GM23338 (cell line): Measurements from ENCODE around the gene WDR33. TPM values are rescaled to one million over a fixed set of nuclear protein-coding genes. Genes with fewer than 3 reads are reported as not detected.

ENCODE experiments used
- ATAC-seq: fragments of 200-7000 bp; cut with Tn5 transposase; 3 replicates; pipeline ENCODE4 v1.9.1; 2020
- DNase-seq: peaks from one replicate; pipeline ENCODE4 v3.0.0-alpha.2; 2015; ENCODE audit warnings: low spot score
- H2AFZ ChIP-seq: fragments of 200-600 bp; sonication (generic); 2 replicates; pipeline ENCODE4 v1.8.0; 2016; ENCODE audit warnings: antibody characterized with exemption, mild to moderate bottlenecking, moderate library complexity
- H3F3A ChIP-seq: fragments of 200-600 bp; sonication (generic); replicated peaks from 2 replicates; pipeline ENCODE4 v1.8.0; 2017; ENCODE audit warnings: antibody characterized with exemption, mixed run types, low read depth
- H3K27ac ChIP-seq: fragments of 200-600 bp; sonication (generic); 2 replicates; pipeline ENCODE4 v1.6.1; 2016; ENCODE audit warnings: low read depth
- H3K27me3 ChIP-seq: fragments of 200-600 bp; sonication (generic); 2 replicates; pipeline ENCODE4 v1.8.0; 2016; ENCODE audit warnings: mild to moderate bottlenecking, mixed run types, moderate library complexity; ENCODE audit not compliant: insufficient read depth
- H3K36me3 ChIP-seq: fragments of 200-600 bp; sonication (generic); 2 replicates; pipeline ENCODE4 v1.8.0; 2016; ENCODE audit warnings: mild to moderate bottlenecking; ENCODE audit not compliant: insufficient read depth
- H3K4me1 ChIP-seq: fragments of 200-600 bp; sonication (generic); 2 replicates; pipeline ENCODE4 v1.8.0; 2016; ENCODE audit warnings: mild to moderate bottlenecking, moderate library complexity; ENCODE audit not compliant: insufficient read depth
- H3K4me2 ChIP-seq: fragments of 200-600 bp; sonication (generic); 2 replicates; pipeline ENCODE4 v1.7.1; 2017; ENCODE audit warnings: mixed run types
- H3K4me3 ChIP-seq: fragments of 200-600 bp; sonication (generic); 2 replicates; pipeline ENCODE4 v1.6.1; 2016; ENCODE audit warnings: mixed run types
- H3K79me2 ChIP-seq: fragments of 200-600 bp; sonication (generic); replicated peaks from 2 replicates; pipeline ENCODE4 v1.8.0; 2017; ENCODE audit warnings: mild to moderate bottlenecking; ENCODE audit not compliant: insufficient read depth
- H3K9me2 ChIP-seq: fragments of 200-600 bp; sonication (generic); 2 replicates; pipeline ENCODE4 v1.8.0; 2017; ENCODE audit not compliant: insufficient read depth
- H4K20me1 ChIP-seq: fragments of 200-600 bp; sonication (generic); replicated peaks from 2 replicates; pipeline ENCODE4 v1.8.0; 2017; ENCODE audit warnings: mild to moderate bottlenecking; ENCODE audit not compliant: insufficient read depth
- H3K27ac Mint-ChIP-seq: 2 replicates; pipeline ENCODE4 v1.8.0; 2020; ENCODE audit warnings: inconsistent platforms, mild to moderate bottlenecking, moderate library complexity, mixed read lengths
- H3K27me3 Mint-ChIP-seq: 3 replicates; pipeline ENCODE4 v1.8.0; 2022; ENCODE audit warnings: low read depth, mild to moderate bottlenecking, moderate library complexity, mixed read lengths, inconsistent platforms; ENCODE audit not compliant: insufficient read depth, poor library complexity
- H3K36me3 Mint-ChIP-seq: 3 replicates; pipeline ENCODE4 v1.8.0; 2021; ENCODE audit warnings: low read depth, mild to moderate bottlenecking, inconsistent platforms, moderate library complexity, mixed read lengths
- H3K4me1 Mint-ChIP-seq: 3 replicates; pipeline ENCODE4 v1.8.0; 2020; ENCODE audit warnings: mild to moderate bottlenecking, inconsistent platforms, mixed read lengths
- H3K4me3 Mint-ChIP-seq: 3 replicates; pipeline ENCODE4 v1.8.0; 2021; ENCODE audit warnings: moderate library complexity, mild to moderate bottlenecking, inconsistent platforms, mixed read lengths
- H3K9me3 Mint-ChIP-seq: 3 replicates; pipeline ENCODE4 v1.8.0; 2020; ENCODE audit warnings: moderate library complexity, mild to moderate bottlenecking, inconsistent platforms, mixed read lengths
- CREB1 ChIP-seq: fragments of 250-450 bp; sonication (Bioruptor Pico); IDR thresholded peaks from 2 replicates; pipeline ENCODE4 v1.5.0; 2020; ENCODE audit warnings: low read depth, mild to moderate bottlenecking, moderate library complexity
- ETS1 ChIP-seq: IDR thresholded peaks from 2 replicates; pipeline ENCODE4 v1.6.1; 2016; ENCODE audit warnings: antibody characterized with exemption
- EZH2phosphoT487 ChIP-seq: fragments of 200-600 bp; sonication (generic); IDR thresholded peaks from one replicate; pipeline ENCODE4 v1.8.1; 2018; ENCODE audit warnings: antibody characterized with exemption; ENCODE audit not compliant: unreplicated experiment
- JUNB ChIP-seq: IDR thresholded peaks from one replicate; pipeline ENCODE4 v1.6.1; 2016; ENCODE audit warnings: antibody characterized with exemption; ENCODE audit not compliant: unreplicated experiment
- NANOG ChIP-seq: IDR thresholded peaks from 2 replicates; pipeline ENCODE4 v1.6.1; 2016; ENCODE audit warnings: antibody characterized with exemption, borderline replicate concordance
- POLR2AphosphoS5 ChIP-seq: IDR thresholded peaks from 2 replicates; pipeline ENCODE4 v1.6.1; 2016; ENCODE audit warnings: antibody characterized with exemption, low read depth
- ZNF331 ChIP-seq: fragments of 250-450 bp; sonication (Bioruptor Pico); IDR thresholded peaks from 2 replicates; pipeline ENCODE4 v1.5.0; 2020; ENCODE audit warnings: low read depth, mild to moderate bottlenecking, moderate library complexity
- polyA plus RNA-seq: library from polyadenylated mRNA; unstranded; fragments of >200 nt; fragmentation: Nextera tagmentation; extraction: Ambion mirVana; gene quantifications from 2 replicates; pipeline ENCODE4 v1.2.1, GENCODE V29; 2016
- total RNA-seq: library from RNA; depleted of rRNA; stranded (reverse); fragments of >200 nt; shearing (Covaris generic); gene quantifications from 2 replicates; pipeline ENCODE4 v1.2.3, GENCODE V29; 2014
- TF ChIP-seq, protein P1 (sequence below): fragments of 250-450 bp; sonication (Bioruptor Pico); IDR thresholded peaks from 2 replicates; pipeline ENCODE4 v1.5.0; 2020; ENCODE audit warnings: mild to moderate bottlenecking, moderate library complexity

The WDR33 gene
- total and polyA plus RNA-seq, 2 experiments from 2014 or later: 37.2 to 54.7 TPM

GRCh38 chr2:127652786-127653357 is 158.1 kb downstream of the WDR33 start:
- Histone ChIP-seq H3K36me3 (no peaks in the 10 kb centered on the region), H3K27ac (no peak overlapping the region), H4K20me1 (no peaks in the 10 kb centered on the region; the same call in 1 of the 2 replicates), H2AFZ (no peak overlapping the region), H3K9me2 (no peaks in the 10 kb centered on the region), H3K4me3 (no peak overlapping the region), H3K4me2 (no peak overlapping the region), H3K4me1 (no peaks in the 10 kb centered on the region), H3K79me2 (no peaks in the 10 kb centered on the region), H3K27me3 (no peaks in the 10 kb centered on the region), H3F3A (no peaks in the 10 kb centered on the region)
- Mint-ChIP-seq H3K27me3 (peaks cover 22% of the 10 kb centered on the region), H3K4me1 (peaks cover 10% of the 10 kb centered on the region), H3K36me3 (no peaks in the 10 kb centered on the region; the same call in 2 of the 3 replicates), H3K9me3 (no peaks in the 10 kb centered on the region), H3K27ac (no peak overlapping the region; the same call in 1 of the 2 replicates), H3K4me3 (no peak overlapping the region)
- TF ChIP-seq NANOG (no peak), ETS1 (no peak), CREB1 (no peak), POLR2AphosphoS5 (no peak), JUNB (no peak)
- ATAC-seq: no peak
- DNase-seq: no peak

DNA sequence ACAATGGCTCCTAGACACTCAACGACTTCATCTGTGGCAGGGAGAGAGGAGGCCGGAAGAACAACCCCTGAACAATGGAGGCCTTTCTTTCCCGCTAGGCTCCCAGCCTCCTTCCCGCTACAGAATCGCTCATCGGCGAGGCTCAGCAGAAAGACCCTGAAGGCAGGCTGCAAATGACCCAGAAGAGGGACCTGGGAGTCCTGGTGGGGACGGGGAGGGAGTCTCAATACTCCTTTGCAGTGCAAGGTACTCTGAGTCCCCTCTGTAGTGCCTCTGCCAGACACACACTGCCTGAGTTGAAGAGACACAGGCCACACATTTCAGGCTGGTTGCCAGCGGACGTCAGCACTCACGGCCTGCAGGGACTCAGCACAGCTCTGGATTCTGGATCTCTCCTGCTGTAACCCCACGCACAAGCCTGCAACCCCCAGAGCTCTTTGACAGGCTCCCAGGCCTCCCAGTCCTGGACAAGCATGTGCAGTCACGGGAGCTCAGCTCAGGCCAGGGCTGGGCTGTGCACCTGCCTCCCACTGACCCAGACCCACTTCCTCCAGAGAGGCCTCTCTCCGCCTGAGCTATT is 158.9 kb downstream of the WDR33 start:
- DNase-seq: no peak
- Histone ChIP-seq H3K27me3 (no peaks in the 10 kb centered on the region), H3K36me3 (no peaks in the 10 kb centered on the region), H3F3A (no peaks in the 10 kb centered on the region), H2AFZ (no peak overlapping the region), H3K4me2 (no peak overlapping the region), H3K27ac (no peak overlapping the region), H3K9me2 (no peaks in the 10 kb centered on the region), H3K4me1 (no peaks in the 10 kb centered on the region), H3K4me3 (no peak overlapping the region), H3K79me2 (no peaks in the 10 kb centered on the region), H4K20me1 (no peaks in the 10 kb centered on the region; the same call in 1 of the 2 replicates)
- TF ChIP-seq POLR2AphosphoS5 (no peak), NANOG (no peak), EZH2phosphoT487 (no peak), ZNF331 (CRISPR knock-in tag) (no peak), JUNB (no peak)
- TF ChIP-seq, protein P1, sequence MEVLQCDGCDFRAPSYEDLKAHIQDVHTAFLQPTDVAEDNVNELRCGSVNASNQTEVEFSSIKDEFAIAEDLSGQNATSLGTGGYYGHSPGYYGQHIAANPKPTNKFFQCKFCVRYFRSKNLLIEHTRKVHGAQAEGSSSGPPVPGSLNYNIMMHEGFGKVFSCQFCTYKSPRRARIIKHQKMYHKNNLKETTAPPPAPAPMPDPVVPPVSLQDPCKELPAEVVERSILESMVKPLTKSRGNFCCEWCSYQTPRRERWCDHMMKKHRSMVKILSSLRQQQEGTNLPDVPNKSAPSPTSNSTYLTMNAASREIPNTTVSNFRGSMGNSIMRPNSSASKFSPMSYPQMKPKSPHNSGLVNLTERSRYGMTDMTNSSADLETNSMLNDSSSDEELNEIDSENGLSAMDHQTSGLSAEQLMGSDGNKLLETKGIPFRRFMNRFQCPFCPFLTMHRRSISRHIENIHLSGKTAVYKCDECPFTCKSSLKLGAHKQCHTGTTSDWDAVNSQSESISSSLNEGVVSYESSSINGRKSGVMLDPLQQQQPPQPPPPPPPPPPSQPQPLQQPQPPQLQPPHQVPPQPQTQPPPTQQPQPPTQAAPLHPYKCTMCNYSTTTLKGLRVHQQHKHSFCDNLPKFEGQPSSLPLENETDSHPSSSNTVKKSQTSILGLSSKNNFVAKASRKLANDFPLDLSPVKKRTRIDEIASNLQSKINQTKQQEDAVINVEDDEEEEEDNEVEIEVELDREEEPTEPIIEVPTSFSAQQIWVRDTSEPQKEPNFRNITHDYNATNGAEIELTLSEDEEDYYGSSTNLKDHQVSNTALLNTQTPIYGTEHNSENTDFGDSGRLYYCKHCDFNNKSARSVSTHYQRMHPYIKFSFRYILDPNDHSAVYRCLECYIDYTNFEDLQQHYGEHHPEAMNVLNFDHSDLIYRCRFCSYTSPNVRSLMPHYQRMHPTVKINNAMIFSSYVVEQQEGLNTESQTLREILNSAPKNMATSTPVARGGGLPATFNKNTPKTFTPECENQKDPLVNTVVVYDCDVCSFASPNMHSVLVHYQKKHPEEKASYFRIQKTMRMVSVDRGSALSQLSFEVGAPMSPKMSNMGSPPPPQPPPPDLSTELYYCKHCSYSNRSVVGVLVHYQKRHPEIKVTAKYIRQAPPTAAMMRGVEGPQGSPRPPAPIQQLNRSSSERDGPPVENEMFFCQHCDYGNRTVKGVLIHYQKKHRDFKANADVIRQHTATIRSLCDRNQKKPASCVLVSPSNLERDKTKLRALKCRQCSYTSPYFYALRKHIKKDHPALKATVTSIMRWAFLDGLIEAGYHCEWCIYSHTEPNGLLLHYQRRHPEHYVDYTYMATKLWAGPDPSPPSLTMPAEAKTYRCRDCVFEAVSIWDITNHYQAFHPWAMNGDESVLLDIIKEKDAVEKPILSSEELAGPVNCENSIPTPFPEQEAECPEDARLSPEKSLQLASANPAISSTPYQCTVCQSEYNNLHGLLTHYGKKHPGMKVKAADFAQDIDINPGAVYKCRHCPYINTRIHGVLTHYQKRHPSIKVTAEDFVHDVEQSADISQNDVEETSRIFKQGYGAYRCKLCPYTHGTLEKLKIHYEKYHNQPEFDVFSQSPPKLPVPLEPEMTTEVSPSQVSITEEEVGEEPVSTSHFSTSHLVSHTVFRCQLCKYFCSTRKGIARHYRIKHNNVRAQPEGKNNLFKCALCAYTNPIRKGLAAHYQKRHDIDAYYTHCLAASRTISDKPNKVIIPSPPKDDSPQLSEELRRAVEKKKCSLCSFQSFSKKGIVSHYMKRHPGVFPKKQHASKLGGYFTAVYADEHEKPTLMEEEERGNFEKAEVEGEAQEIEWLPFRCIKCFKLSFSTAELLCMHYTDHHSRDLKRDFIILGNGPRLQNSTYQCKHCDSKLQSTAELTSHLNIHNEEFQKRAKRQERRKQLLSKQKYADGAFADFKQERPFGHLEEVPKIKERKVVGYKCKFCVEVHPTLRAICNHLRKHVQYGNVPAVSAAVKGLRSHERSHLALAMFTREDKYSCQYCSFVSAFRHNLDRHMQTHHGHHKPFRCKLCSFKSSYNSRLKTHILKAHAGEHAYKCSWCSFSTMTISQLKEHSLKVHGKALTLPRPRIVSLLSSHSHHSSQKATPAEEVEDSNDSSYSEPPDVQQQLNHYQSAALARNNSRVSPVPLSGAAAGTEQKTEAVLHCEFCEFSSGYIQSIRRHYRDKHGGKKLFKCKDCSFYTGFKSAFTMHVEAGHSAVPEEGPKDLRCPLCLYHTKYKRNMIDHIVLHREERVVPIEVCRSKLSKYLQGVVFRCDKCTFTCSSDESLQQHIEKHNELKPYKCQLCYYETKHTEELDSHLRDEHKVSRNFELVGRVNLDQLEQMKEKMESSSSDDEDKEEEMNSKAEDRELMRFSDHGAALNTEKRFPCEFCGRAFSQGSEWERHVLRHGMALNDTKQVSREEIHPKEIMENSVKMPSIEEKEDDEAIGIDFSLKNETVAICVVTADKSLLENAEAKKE (CRISPR knock-in tag): no peak
- H3K4me3 Mint-ChIP-seq: no peak overlapping the region
- no peaks in the 10 kb centered on the region; the same call in 2 of the 3 replicates for H3K36me3 Mint-ChIP-seq
- H3K27ac Mint-ChIP-seq: no peak overlapping the region; the same call in 1 of the 2 replicates
- H3K27me3 Mint-ChIP-seq: peaks cover 21% of the 10 kb centered on the region
- H3K9me3 Mint-ChIP-seq: no peaks in the 10 kb centered on the region
- H3K4me1 Mint-ChIP-seq: peaks cover 14% of the 10 kb centered on the region
- no peak for ATAC-seq
